CD4-positive, alpha-beta T cell treated with Interleukin-12 subunit alpha and Interleukin-12 subunit beta, for 1 hour (primary cell): ENCODE measurements around the gene PDE3B.
"Not testable (repeated sequence)": the region's sequence is repeated elsewhere in the genome, so short reads cannot be mapped to it uniquely, and the experiment has no call there.

ENCODE experiments used
- DNase-seq: peaks from one replicate; pipeline ENCODE4 v3.0.0-alpha.2; 2020

PDE3B gene

DNA sequence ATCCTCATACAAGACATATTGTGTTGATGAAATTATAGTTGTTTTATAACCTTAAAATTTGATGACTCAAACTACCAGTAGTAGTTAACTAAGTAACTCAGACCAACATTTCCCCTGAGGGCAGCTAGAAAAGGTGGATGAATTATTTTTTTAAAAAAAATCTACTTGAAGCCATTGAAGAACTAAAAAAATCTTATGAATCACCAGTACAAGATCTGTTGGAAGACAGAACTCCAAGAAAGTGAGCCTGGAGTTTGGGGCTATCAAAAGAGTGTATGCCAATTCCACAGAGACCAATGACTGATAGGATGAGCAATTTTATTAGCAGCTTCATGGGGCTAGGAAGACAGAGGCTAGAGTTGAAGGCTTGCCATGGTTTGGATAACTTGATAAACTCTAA lies 176.0 kb downstream of the PDE3B start:
- DNase-seq = no peak

DNA sequence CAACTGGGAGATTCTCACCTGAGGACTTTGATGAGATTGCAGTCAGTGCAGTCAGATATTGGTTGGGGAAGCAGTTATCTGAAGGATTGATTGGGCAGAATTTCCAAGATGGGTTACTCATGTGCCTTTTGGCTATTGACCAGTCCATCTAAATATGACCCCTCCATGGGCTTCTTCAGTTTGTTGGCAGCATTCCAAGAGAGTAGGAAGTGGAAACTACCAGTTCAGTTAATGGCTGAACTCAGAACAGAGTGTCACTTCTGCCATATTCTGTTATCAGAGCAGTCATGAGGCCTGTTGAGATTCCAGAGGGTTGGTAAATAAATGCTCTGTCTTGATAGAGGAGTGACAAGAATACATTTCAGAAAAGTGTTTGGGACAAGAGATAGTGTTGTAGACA lies 177.4 kb downstream of the PDE3B start:
- no peak for DNase-seq

DNA sequence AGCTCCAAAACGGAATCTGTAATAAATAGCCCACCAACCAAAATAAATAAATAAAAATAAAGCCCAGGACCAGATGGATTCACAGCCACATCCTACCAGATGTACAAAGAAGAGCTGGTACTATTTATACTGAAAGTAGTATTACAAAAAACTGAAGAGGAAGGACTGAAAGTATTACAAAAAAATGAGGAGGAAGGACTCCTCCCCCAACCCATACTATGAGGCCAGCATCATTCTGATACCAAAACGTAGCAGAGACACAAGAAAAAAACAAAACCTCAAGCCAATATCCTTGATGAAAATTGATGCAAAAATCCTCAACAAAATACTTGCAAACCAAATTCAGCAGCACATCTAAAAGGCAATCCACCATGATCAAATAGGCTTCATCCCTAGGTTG lies 183.0 kb downstream of the PDE3B start:
- no peak for DNase-seq

DNA sequence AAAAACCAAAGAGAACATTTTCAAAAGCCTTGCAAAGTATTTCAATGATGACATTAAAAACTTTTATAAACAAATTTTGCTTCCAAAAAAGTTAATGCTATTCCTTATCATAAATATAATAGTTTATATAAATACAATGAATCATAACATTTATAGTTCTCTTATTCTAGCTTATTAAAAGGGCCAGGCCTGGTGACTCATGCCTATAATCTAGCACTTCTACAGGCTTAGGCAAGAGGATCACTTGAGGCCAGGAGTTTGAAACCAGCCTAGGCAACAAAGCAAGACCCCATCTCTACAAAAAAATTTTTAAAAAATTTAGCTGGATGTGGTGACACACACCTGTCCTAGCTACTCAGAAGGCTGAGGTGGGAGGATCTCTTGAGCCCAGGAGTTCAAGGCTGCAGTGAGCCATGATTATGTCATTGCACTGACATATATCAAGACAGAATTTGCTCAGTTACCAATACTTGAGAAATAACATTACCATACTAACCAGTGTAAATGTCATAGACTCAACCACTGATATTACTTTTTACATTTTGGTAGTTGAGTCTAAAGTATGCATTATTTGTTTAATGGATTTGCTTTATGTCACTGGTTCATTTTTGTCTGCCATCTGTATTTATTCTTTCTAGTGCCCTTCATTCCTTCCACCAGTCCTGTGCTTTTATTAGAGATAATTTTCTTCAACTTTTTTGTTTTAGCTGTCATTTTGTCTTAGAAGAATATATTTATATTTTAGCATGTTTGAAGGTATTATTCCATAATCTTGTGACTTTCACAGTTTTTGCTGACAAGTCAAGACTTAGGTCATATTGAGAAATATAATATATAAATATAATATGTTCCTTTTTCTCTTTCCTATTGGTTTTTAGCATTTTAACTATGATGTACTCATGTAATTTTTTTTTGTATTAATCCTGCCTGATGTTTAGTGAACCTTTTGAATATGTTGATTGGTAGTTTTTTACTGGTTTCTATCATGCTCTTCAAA lies 192.2 kb downstream of the PDE3B start:
- no peak for DNase-seq

DNA sequence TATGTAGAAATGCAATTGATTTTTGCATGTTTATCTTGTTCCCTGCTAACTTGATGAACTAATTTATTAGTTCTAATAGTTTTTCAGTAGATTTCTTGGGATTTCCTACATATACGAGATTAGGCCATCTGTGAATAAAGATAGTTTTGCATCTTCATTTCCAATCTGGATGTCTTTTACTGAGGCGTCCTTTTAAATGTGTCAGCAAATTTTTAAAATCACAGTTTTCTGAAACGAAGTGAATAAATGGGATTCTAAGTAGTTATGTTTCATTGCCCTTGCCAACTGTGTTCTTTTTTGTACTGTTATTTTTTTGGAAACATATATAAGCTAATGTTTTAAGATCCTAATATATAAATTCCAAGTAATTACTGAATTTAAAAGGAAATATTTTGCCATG lies 198.4 kb downstream of the PDE3B start:
- no peak for DNase-seq

DNA sequence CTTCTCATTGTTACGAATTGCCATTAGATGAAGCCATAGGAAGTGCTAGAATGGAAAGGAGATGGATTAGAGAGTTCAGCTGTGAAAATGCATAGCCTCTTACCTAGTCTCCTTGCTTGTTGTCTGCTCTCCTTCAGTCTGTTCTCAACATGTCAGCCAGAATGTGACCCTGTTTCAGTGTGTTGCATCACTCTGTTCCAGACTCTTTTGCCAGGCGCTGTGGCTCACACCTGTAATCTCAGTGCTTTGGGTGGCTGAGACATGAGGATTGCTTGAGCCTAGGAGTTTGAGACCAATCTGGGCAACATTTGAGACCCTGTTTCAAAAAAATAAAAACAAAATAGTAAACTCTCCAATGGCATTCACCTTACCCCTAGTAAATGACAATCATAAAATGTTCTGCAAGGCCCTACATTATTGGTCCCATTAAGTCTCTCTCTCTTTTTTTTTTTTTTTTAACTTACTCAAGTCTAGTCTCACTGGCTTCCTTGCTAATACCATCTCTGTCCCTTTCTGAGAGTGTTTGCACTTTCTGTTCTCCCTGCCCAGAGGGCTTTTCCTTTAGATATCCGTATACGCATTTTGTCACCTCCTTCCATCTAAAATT lies 209.1 kb downstream of the PDE3B start:
- no peak for DNase-seq

DNA sequence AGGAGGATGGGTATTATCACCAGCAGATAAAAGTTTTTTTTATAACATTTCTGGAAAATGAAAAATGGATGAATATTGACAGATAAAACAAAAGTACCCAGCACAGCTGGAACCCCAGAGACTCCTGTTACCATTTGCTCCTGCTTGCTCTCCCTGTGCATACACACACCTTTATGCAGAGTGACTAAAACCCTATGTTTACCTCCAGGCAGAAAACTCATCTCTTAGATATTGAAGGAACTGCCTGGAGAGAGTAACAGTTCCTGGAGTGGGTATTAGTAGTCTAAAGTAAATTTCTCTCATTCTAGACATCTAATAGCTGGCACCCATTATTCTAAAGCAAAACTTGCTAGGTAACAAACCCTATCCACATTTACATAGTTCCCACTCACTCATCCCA lies 210.5 kb downstream of the PDE3B start:
- no peak for DNase-seq

DNA sequence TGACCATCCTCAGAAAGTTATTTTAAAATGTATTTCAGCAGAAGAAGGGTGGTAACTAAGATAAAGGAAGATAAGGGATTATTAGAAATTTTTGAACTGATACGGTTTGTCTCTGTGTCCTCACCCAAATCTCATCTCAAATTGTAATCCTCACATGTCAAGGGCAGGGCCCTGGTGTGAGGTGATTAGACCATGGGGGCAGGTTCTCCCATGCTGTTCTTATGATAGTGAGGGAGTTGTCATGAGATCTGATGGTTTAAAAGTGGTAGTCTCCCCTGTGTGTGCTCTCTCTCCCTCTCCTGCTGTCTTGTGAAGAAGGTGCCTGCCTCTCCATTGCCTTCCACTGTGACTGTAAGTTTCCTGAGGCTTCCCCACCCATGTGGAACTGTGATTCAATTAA lies 212.3 kb downstream of the PDE3B start:
- DNase-seq = no peak

DNA sequence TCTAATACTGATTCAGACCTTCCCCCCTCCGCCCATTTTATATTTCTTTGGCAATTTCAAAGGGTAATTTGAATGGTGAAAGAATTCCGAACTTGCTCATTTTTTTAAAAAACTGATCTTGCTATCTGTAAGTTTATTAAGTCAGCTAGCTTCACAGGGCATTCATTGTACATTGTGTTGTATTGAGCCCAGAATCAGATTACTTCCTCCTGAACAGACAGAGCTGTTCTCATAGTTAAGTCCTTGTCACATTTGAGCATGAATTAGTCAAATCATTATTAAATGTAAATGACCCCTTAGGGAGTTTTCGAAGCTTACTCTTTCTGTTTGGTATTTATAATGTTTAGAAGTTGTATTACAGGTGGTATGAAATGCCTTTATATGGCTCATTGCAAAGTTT lies 214.0 kb downstream of the PDE3B start:
- no peak for DNase-seq

DNA sequence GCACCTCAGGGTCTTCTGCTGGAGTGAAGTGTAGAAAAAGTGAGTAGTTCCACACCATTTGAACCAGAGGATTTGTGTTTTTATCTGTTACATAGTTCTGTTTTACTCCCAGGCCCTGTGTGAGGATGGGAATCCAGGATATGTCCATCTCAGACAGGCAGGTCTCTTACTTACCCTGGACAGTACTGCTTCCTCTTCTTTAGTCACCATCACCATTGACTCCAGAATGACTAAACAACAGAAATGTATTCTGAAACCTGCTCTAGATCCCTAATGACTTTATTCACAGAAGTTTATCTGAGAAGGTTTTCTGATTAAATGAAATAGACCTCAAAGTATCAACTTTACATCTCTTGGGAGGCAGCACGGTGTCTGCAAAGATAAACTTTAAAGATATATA lies 214.8 kb downstream of the PDE3B start:
- DNase-seq = no peak

DNA sequence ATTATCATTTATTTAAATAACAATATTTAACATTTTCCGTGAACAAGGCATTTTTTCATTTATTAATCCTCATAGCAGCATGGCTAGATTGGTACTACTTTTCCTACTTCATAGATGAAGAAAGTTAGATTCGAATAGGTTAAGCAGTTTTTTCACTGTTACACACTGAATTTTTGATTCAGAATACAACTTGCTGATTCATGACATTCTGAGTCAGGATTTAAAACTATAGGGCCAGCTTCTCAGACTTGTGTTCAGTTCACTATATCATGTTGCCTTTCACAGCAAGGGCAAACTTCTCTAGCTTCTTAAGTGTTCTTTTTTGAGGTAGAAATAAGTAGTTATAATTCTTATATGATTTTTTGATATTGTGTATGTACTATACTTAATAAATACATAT lies 216.9 kb downstream of the PDE3B start:
- DNase-seq = no peak

DNA sequence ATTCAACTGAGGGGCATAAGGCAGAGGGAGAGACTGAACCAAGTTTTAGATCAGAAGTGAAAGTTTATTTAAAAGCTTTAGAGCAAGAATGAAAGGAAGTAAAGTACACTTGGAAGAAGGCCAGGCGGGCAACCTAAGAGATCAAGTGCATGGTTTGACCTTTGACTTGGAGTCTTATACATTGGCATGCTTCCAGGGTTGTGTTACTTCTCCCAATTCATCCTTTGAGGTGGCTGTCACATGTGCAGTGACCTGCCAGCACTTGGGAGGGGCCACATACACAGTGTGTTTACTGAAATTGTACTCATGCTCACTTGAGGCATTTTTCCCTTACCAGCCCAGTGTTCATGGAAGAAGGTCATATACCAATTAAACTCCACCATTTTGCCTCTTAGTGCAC lies 218.1 kb downstream of the PDE3B start:
- no peak for DNase-seq

DNA sequence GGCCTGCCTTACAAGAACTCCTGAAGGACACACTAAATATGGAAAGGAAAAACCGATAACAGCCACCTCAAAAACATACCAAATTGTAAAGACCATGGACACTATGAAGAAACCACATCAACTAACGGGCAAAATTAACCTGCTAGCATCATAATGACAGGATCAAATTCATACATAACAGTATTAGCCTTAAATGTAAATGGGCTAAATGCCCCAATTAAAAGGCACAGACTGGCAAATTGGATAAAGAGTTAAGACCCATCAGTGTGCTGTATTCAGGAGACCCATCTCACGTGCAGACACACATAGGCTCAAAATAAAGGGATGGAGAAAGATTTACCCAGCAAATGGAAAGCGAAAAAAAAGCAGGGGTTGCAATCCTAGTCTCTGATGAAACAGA lies 220.2 kb downstream of the PDE3B start:
- not testable (repeated sequence) for DNase-seq

DNA sequence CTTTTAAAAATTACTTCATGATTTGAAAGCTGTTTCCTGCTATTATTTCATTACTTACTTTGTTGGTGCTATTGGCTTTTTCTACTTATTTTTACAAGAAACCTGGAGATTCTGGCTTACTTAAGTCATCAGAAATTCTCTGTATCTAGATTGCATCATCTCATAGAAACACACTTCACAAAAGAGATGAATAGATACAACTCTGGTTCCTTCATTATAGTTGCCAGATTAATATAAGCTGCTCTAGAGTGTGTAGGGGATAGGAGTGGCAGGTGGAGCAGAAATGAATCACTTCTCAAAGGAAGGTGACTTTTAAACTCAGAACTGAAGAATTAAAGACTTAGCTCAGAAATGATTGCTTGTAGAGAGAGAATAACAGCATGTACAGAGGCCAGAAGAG lies 228.4 kb downstream of the PDE3B start:
- no peak for DNase-seq

DNA sequence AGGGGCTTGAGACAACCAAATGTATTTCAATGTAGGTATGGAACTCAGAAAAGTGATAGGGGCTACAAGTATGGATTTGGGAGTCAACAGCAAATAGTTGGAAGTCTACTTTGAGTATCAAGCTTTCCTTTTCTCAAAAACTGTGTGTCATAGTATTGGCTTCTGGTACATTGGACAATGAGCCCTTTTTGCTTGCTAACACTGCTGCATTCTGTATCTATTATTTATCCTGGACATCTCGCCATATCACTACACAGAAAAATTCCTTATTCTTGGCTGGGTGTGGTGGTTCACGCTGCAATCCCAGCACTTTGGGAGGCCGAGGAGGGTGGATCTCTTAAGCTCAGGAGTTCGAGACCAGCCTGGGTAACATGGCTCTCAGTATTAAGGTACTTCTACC lies 230.0 kb downstream of the PDE3B start:
- DNase-seq = no peak

DNA sequence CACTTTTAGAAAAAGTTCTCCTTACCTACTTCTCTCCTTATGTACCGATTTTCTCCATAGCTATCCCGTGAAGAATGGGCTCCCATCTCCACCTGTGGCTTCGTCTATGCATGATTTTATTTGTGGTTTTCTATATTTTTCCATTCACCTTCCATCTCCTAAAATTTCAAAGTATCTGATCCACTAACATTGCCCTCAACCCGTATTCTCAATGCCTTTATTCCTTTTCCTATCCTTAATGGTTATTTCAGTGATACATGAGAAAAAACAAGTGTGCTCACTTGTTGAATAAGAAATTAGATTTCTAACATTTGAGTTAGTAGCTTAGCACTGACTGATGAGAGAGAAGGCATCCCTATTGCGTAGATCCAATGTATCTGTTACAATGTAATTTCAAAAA lies 231.6 kb downstream of the PDE3B start:
- DNase-seq = no peak

DNA sequence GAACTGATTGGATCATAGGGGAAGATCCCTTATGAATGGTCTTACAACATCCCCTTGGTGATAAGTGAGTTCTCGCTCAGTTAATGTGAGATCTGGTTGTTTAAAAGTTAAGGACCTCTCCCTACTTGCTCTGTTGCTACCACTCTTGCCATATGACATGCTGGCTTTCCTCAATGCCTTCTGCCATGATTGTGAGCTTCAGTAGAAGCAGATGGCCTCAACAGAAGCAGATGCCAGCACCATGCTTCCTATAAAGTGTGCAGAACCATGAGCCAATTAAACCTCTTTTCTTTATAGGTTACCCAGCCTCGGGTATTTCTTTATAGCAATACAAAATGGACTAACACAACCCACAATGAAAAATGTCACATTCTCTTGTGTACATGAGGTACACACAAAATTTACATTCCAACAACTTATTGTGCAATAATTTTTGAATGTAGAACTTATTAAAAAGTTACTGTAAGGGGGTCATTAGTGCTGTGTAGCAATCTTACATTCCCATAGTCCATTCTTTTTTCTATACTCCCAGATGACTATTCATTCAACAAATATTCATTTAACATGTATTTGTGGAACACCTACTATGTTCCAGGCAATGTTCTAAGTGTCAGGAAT lies 238.1 kb downstream of the PDE3B start:
- no peak for DNase-seq

DNA sequence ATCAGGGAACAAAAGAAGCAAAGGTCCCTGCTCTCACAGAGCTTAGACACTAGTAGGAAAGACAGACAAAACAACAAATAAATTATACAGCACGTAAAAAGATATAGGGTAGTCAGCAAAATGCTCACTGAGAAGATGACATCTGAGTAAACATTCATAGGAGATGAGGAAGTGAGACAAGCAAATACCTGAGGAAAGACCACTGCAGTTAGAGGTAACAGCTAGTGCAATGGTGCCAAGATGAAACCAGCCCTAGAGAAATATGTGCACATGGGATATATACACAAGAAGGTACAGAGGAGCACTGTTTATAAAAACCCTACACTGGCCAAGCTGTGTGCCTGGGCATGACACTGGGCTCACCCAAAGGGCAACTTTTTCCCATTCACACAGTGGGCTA lies 238.6 kb downstream of the PDE3B start:
- no peak for DNase-seq

DNA sequence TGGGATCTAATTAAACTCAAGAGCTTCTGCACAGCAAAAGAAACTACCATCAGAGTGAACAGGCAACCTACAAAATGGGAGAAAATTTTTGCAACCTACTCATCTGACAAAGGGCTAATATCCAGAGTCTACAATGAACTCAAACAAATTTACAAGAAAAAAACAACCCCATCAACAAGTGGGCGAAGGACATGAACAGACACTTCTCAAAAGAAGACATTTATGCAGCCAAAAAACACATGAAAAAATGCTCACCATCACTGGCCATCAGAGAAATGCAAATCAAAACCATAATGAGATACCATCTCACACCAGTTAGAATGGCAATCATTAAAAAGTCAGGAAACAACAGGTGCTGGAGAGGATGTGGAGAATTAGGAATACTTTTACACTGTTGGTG lies 240.1 kb downstream of the PDE3B start:
- not testable (repeated sequence) for DNase-seq

DNA sequence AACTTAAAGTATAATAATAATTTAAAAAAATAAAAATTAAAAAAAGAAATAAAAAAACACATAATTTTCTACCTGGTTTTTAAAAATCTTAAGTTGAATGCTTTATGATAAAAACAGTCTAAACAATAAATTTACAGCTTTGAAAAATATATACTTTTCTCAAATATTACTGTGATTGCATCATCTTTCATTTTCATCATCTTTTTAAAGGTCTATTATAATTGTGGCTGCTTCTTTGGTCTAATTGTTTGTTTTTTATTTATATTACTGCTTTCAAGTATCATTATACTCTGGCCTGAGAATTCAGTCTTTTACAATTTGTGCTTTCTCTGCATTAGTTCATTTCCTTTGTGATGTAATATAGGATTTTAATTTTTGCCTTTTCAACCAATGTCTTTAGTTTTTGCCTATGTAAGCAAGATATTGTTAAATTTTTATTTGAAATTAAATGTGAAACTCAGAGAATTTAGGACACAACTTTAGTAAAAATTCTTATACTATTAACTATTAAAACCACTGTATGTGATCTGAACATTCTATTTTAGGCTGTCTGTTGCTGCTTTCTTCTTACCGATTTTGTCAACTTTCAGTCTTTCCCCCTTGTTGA lies 241.2 kb downstream of the PDE3B start:
- DNase-seq = no peak

DNA sequence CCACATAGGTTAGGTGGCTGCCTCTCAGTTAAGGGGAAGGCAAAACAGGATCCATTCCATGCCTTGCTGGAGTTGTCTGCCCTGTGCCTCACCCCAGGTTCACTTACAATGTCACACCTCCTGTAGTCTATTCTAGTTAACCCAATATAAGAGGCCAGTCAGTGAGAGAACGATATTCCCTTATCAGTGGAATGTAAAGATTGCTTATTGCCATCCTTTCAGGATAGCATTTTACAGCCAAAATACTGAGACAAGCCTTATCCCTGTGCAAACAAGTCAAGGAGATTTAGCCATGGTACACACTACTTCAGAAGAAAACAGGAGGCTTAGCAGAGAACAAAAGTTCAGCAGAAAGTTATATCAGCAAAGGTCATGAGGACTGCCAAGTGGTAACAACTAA lies 242.9 kb downstream of the PDE3B start:
- DNase-seq = no peak

DNA sequence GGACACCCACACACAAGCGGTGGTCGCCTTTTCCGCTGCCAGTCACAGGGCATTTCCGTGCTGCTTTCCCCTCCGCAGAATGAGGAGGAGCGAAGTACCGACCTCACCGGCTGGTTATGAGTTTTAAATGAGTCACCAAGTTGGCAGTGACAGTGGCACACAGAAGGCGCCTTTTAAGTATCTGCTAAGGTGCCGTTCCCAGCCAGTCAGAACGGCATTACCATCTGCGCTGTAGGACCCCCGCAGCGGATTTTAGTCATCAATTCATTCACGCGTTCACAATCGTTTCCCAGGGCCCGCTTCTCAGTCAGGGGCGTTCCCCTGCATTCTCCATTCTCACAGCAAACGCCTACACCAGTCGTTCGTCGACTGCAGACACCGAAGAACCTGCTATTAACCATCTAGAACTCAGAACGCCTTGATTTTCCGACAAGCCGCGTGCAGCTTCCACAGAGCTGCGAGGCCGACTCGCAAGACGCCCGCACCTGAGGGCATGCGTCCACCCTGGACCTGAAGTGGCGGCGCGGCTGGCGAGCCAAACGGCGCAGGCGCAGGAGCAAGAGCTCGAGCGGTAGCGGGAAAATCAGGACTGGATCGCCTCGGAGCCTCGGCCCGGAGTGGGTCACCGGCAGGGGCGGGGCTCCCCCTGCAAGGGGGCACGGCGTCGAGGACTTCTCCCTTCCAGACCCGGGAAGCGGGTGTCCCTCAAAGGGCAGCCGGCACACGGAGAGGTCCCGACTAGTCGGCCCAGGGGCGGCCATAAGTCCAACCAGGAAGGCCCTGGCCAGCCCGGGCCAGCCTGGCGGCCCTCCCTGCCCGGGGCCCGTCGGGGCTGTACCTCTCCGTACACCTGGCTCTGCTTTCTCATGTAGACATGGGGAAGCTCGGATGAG lies 247.8 kb downstream of the PDE3B start:
- DNase-seq = peak; percentile 91
